Epithelial cell of prostate (primary cell): ENCODE data around the gene TRMT61A.
"Not testable (repeated sequence)": the region's sequence is repeated elsewhere in the genome, so short reads cannot be mapped to it uniquely, and the experiment has no call there.

Experiments used
- DNase-seq: peaks from one replicate; pipeline ENCODE4 v3.0.0-alpha.2; 2011; ENCODE audit warnings: low read depth, low spot score
- H3K27ac ChIP-seq: fragments of 450-650 bp; 2 replicates; pipeline ENCODE4 v1.5.1; 2017; ENCODE audit warnings: mild to moderate bottlenecking

The TRMT61A gene

GRCh38 chr14:103508521-103509329, 20.3 kb upstream of the TRMT61A start:
- no peak for DNase-seq
- H3K27ac ChIP-seq: no peak overlapping the region

GRCh38 chr14:103509864-103510723, 18.9 kb upstream of the TRMT61A start:
- H3K27ac ChIP-seq: no peak overlapping the region
- no peak for DNase-seq

GRCh38 chr14:103510724-103511693, 18.0 kb upstream of the TRMT61A start:
- no peak for DNase-seq
- peak overlapping the region; percentile 82 for H3K27ac ChIP-seq

GRCh38 chr14:103512180-103512579, 16.8 kb upstream of the TRMT61A start:
- not testable (repeated sequence) for DNase-seq
- H3K27ac ChIP-seq: peak overlapping the region; percentile 82

- peak; percentile 95 for DNase-seq
- H3K27ac ChIP-seq: peak overlapping the region; percentile 82
These were observed 16.0 kb upstream of the TRMT61A start for GRCh38 chr14:103512701-103513611.

- no peak for DNase-seq
These were observed 14.2 kb upstream of the TRMT61A start for GRCh38 chr14:103514596-103515421.

GRCh38 chr14:103516426-103517173, 12.4 kb upstream of the TRMT61A start:
- H3K27ac ChIP-seq: no peak overlapping the region
- DNase-seq: no peak

More at GRCh38 chr14:103514596-103515421, 14.2 kb upstream of the TRMT61A start:
- H3K27ac ChIP-seq: no peak overlapping the region

- no peak overlapping the region for H3K27ac ChIP-seq
- DNase-seq: no peak
These were observed 11.8 kb upstream of the TRMT61A start for GRCh38 chr14:103517174-103517566.

GRCh38 chr14:103517721-103518421, 11.1 kb upstream of the TRMT61A start:
- H3K27ac ChIP-seq: peak overlapping the region; percentile 16
- no peak for DNase-seq

GRCh38 chr14:103518422-103519042, 10.5 kb upstream of the TRMT61A start:
- no peak for DNase-seq
- peak overlapping the region; percentile 16 for H3K27ac ChIP-seq

GRCh38 chr14:103519043-103519836, 9.8 kb upstream of the TRMT61A start:
- DNase-seq: no peak
- H3K27ac ChIP-seq: peak overlapping the region; percentile 8

- H3K27ac ChIP-seq: peak overlapping the region; percentile 8
- DNase-seq: no peak
These were observed 9.2 kb upstream of the TRMT61A start for GRCh38 chr14:103519837-103520212.

- peak overlapping the region; percentile 46 for H3K27ac ChIP-seq
- DNase-seq: no peak
These were observed 8.7 kb upstream of the TRMT61A start for GRCh38 chr14:103520269-103520656.

- peak overlapping the region; percentile 46 for H3K27ac ChIP-seq
- DNase-seq: no peak
These were observed 8.1 kb upstream of the TRMT61A start for GRCh38 chr14:103520657-103521437.

- H3K27ac ChIP-seq: peak overlapping the region; percentile 46
- no peak for DNase-seq
These were observed 7.5 kb upstream of the TRMT61A start for GRCh38 chr14:103521438-103521950.
